Esophagus (tissue), 2 donors: ENCODE results near the gene LILRB4. TPM values are rescaled to one million over a fixed set of nuclear protein-coding genes. Genes with fewer than 3 reads are reported as not detected.
"Not testable (repeated sequence)": the region's sequence is repeated elsewhere in the genome, so short reads cannot be mapped to it uniquely, and the experiment has no call there.

Source experiments
- H3K27ac ChIP-seq, 2 donors: one replicate each; pipeline ENCODE4 v1.5.1; 2013; ENCODE audit warnings: low read depth in 2 of 2, mild to moderate bottlenecking in 2 of 2, inconsistent platforms in 1 of 2, low read length in 1 of 2, moderate library complexity in 1 of 2
- H3K27me3 ChIP-seq, 2 donors: one replicate each; pipeline ENCODE4 v1.6.1; 2013; ENCODE audit warnings: low read length in 2 of 2, control low read depth in 1 of 2, mild to moderate bottlenecking in 1 of 2; ENCODE audit not compliant: insufficient read depth in 2 of 2, control insufficient read depth in 1 of 2
- H3K36me3 ChIP-seq, 2 donors: one replicate each; pipeline ENCODE4 v1.6.1; 2013; ENCODE audit warnings: low read length in 1 of 2; ENCODE audit not compliant: control insufficient read depth in 2 of 2, insufficient read depth in 2 of 2
- H3K4me1 ChIP-seq, 2 donors: one replicate each; pipeline ENCODE4 v1.6.1; 2013; ENCODE audit warnings: low read length in 1 of 2; ENCODE audit not compliant: control insufficient read depth in 2 of 2, insufficient read depth in 2 of 2
- H3K4me3 ChIP-seq, 2 donors: one replicate each; pipeline ENCODE4 v1.5.1; 2013; ENCODE audit warnings: low read length in 2 of 2, mild to moderate bottlenecking in 2 of 2, low read depth in 1 of 2, moderate library complexity in 1 of 2
- H3K9me3 ChIP-seq, 2 donors: one replicate each; pipeline ENCODE4 v1.6.1; 2013; ENCODE audit warnings: mild to moderate bottlenecking in 2 of 2, low read depth in 1 of 2, low read length in 1 of 2, moderate library complexity in 1 of 2; ENCODE audit not compliant: control insufficient read depth in 2 of 2, insufficient read depth in 1 of 2
- WGBS, 2 donors: extraction: QIAGEN DNeasy Blood & Tissue Kit; methylation state at CpG; one replicate each; pipeline ENCODE4 v1.1.7; 2013; 5-methylcytosine and 5-hydroxymethylcytosine counted together
- polyA plus RNA-seq, 2 donors: library from polyadenylated mRNA; stranded (reverse); fragments of 200-250 nt; gene quantifications; one replicate each; pipeline ENCODE4 v1.2.3, GENCODE V29; 2013
- donor health status: healthy with polysubstance abuse.
- donor health status: Bipolar disorder and iron deficiency.

Gene LILRB4
- polyA plus RNA-seq, 2 donors: 0.35 to 0.58 TPM

- H3K27me3 ChIP-seq, H3K27ac ChIP-seq, H3K9me3 ChIP-seq, H3K36me3 ChIP-seq, H3K4me3 ChIP-seq, H3K4me1 ChIP-seq: not testable (repeated sequence)
- WGBS, 2 donors: 77 to 84% methylated on average over 12 of the region's 12 CpGs
Observed at GRCh38 chr19:54681596-54681995, 18.8 kb downstream of the LILRB4 start.

GRCh38 chr19:54682306-54682856, 19.6 kb downstream of the LILRB4 start:
- no peaks in the 10 kb centered on the region for H3K9me3 ChIP-seq
- H3K4me1 ChIP-seq: no peaks in the 10 kb centered on the region
- H3K27me3 ChIP-seq: peaks cover 0 to 2% of the 10 kb centered on the region in 2 donors
- 54 to 57% methylated on average over 7 of the region's 7 CpGs for WGBS, 2 donors
- no peak overlapping the region for H3K4me3 ChIP-seq
- no peak overlapping the region for H3K27ac ChIP-seq
- no peaks in the 10 kb centered on the region for H3K36me3 ChIP-seq

GRCh38 chr19:54684527-54684926, 21.7 kb downstream of the LILRB4 start:
- Histone ChIP-seq H3K9me3 (no peaks in the 10 kb centered on the region), H3K27me3 (peaks cover 0 to 2% of the 10 kb centered on the region in 2 donors), H3K4me3 (no peak overlapping the region), H3K4me1 (no peaks in the 10 kb centered on the region), H3K27ac (no peak overlapping the region), H3K36me3 (no peaks in the 10 kb centered on the region)
- 24 to 29% methylated on average over 3 of the region's 3 CpGs for WGBS, 2 donors

GRCh38 chr19:54691582-54692297, 29.0 kb downstream of the LILRB4 start:
- H3K4me1 ChIP-seq: no peaks in the 10 kb centered on the region
- H3K36me3 ChIP-seq: no peaks in the 10 kb centered on the region
- H3K4me3 ChIP-seq: no peak overlapping the region
- WGBS, 2 donors: 61 to 72% methylated on average over 9 of the region's 9 CpGs
- no peak overlapping the region for H3K27ac ChIP-seq
- no peaks in the 10 kb centered on the region for H3K9me3 ChIP-seq
- H3K27me3 ChIP-seq: peaks cover 0 to 2% of the 10 kb centered on the region in 2 donors

GRCh38 chr19:54692298-54692615, 29.5 kb downstream of the LILRB4 start:
- Histone ChIP-seq H3K4me3 (no peak overlapping the region), H3K9me3 (no peaks in the 10 kb centered on the region), H3K27ac (no peak overlapping the region), H3K36me3 (no peaks in the 10 kb centered on the region), H3K27me3 (no peaks in the 10 kb centered on the region), H3K4me1 (no peaks in the 10 kb centered on the region)
- WGBS, 2 donors: 59 to 63% methylated on average over 4 of the region's 4 CpGs

GRCh38 chr19:54694648-54695047, 31.9 kb downstream of the LILRB4 start:
- no peak overlapping the region for H3K27ac ChIP-seq
- no peaks in the 10 kb centered on the region for H3K9me3 ChIP-seq
- H3K27me3 ChIP-seq: no peaks in the 10 kb centered on the region
- H3K4me3 ChIP-seq: no peak overlapping the region
- no peaks in the 10 kb centered on the region for H3K4me1 ChIP-seq
- no peaks in the 10 kb centered on the region for H3K36me3 ChIP-seq
- 80 to 84% methylated on average over 5 of the region's 5 CpGs for WGBS, 2 donors

- no peaks in the 10 kb centered on the region for H3K27me3 ChIP-seq
- H3K4me1 ChIP-seq: no peaks in the 10 kb centered on the region
- no peak overlapping the region for H3K4me3 ChIP-seq
- WGBS, 2 donors: 52 to 62% methylated on average over 8 of the region's 8 CpGs
- H3K36me3 ChIP-seq: no peaks in the 10 kb centered on the region
- no peaks in the 10 kb centered on the region for H3K9me3 ChIP-seq
- H3K27ac ChIP-seq: no peak overlapping the region
Observed at GRCh38 chr19:54696117-54696548, 33.3 kb downstream of the LILRB4 start.

GRCh38 chr19:54696766-54697165, 34.0 kb downstream of the LILRB4 start:
- Histone ChIP-seq H3K27me3 (no peaks in the 10 kb centered on the region), H3K4me1 (no peaks in the 10 kb centered on the region), H3K9me3 (no peaks in the 10 kb centered on the region), H3K27ac (no peak overlapping the region), H3K4me3 (no peak overlapping the region), H3K36me3 (no peaks in the 10 kb centered on the region)
- WGBS, 2 donors: 26 to 40% methylated on average over 2 of the region's 2 CpGs

GRCh38 chr19:54697716-54698115, 34.9 kb downstream of the LILRB4 start:
- not testable (repeated sequence) for H3K9me3 ChIP-seq, H3K4me1 ChIP-seq, H3K4me3 ChIP-seq, H3K36me3 ChIP-seq, H3K27ac ChIP-seq, H3K27me3 ChIP-seq
- 79 to 83% methylated on average over 13 of the region's 13 CpGs for WGBS, 2 donors

GRCh38 chr19:54704928-54705327, 42.1 kb downstream of the LILRB4 start:
- Histone ChIP-seq H3K4me3 (no peak overlapping the region), H3K36me3 (no peaks in the 10 kb centered on the region), H3K4me1 (no peaks in the 10 kb centered on the region), H3K27me3 (no peaks in the 10 kb centered on the region), H3K9me3 (no peaks in the 10 kb centered on the region), H3K27ac (no peak overlapping the region)
- WGBS, 2 donors: 74 to 79% methylated on average over 8 of the region's 8 CpGs
